Measurements from ENCODE around the gene G2E3.
"Not testable (repeated sequence)": the region's sequence is repeated elsewhere in the genome, so short reads cannot be mapped to it uniquely, and the experiment has no call there.

Gene G2E3

GRCh38 chr14:30558675-30559555 lies at the start of gene G2E3:
TSS of gene G2E3 (plus strand) at chr14:30559158. CDS start at chr14:30581080, 21,922 bp downstream.
- DNase-seq (ENCODE audit: low read depth): peak; percentile 82

- DNase-seq (ENCODE audit: low read depth): no peak
Measured at GRCh38 chr14:30517737-30518136, 41.2 kb upstream of the G2E3 start.

- no peak for DNase-seq (ENCODE audit: low read depth)
Measured at GRCh38 chr14:30518867-30519560, 39.9 kb upstream of the G2E3 start.

GRCh38 chr14:30519961-30520360 lies 39.0 kb upstream of the G2E3 start:
- no peak for DNase-seq (ENCODE audit: low read depth)

- no peak for DNase-seq (ENCODE audit: low read depth)
Measured at GRCh38 chr14:30520536-30520935, 38.4 kb upstream of the G2E3 start.

GRCh38 chr14:30521899-30522736 lies 36.8 kb upstream of the G2E3 start:
- DNase-seq (ENCODE audit: low read depth): peak; percentile 38

- peak; percentile 71 for DNase-seq (ENCODE audit: low read depth)
Measured at GRCh38 chr14:30525833-30526232, 33.1 kb upstream of the G2E3 start.

- DNase-seq (ENCODE audit: low read depth): no peak
Measured at GRCh38 chr14:30527196-30527595, 31.8 kb upstream of the G2E3 start.

GRCh38 chr14:30528119-30528518 lies 30.8 kb upstream of the G2E3 start:
- no peak for DNase-seq (ENCODE audit: low read depth)

GRCh38 chr14:30528778-30529642 lies 29.9 kb upstream of the G2E3 start:
- no peak for DNase-seq (ENCODE audit: low read depth)

GRCh38 chr14:30532264-30532663 lies 26.7 kb upstream of the G2E3 start:
- no peak for DNase-seq (ENCODE audit: low read depth)

GRCh38 chr14:30533126-30533525 lies 25.8 kb upstream of the G2E3 start:
- no peak for DNase-seq (ENCODE audit: low read depth)

- DNase-seq (ENCODE audit: low read depth): no peak
Measured at GRCh38 chr14:30541318-30541717, 17.6 kb upstream of the G2E3 start.

GRCh38 chr14:30546735-30547134 lies 12.2 kb upstream of the G2E3 start:
- DNase-seq (ENCODE audit: low read depth): not testable (repeated sequence)

- no peak for DNase-seq (ENCODE audit: low read depth)
Measured at GRCh38 chr14:30547388-30548048, 11.4 kb upstream of the G2E3 start.

- DNase-seq (ENCODE audit: low read depth): peak; percentile 70
Measured at GRCh38 chr14:30550335-30550734, 8.6 kb upstream of the G2E3 start.

GRCh38 chr14:30551460-30551859 lies 7.5 kb upstream of the G2E3 start:
- no peak for DNase-seq (ENCODE audit: low read depth)

- peak; percentile 66 for DNase-seq (ENCODE audit: low read depth)
Measured at GRCh38 chr14:30553311-30553989, 5.5 kb upstream of the G2E3 start.

- no peak for DNase-seq (ENCODE audit: low read depth)
Measured at GRCh38 chr14:30558362-30558674, 640 bp upstream of the G2E3 start.

- peak; percentile 34 for DNase-seq (ENCODE audit: low read depth)
Measured at GRCh38 chr14:30559638-30560091, 707 bp downstream of the G2E3 start.
